Fibroblast of lung (primary cell): ENCODE results near the gene CWC27. TPM values are rescaled to one million over a fixed set of nuclear protein-coding genes. Genes with fewer than 3 reads are reported as not detected.

Source experiments
- DNase-seq, 2 donors: peaks; one replicate each; pipeline versions ENCODE4 v3.0.0 to v3.0.0-alpha.2; 2010; ENCODE audit warnings: low read depth in 2 of 2
- H2AFZ ChIP-seq: 2 replicates; pipeline ENCODE4 v1.5.1; 2012; ENCODE audit warnings: low read length, control low read depth, inconsistent platforms
- H3K27ac ChIP-seq: 2 replicates; pipeline ENCODE4 v1.5.1; 2011; ENCODE audit warnings: low read length, control low read depth; ENCODE audit not compliant: insufficient read depth
- H3K27me3 ChIP-seq: 2 replicates; pipeline ENCODE4 v1.5.1; 2011; ENCODE audit warnings: mild to moderate bottlenecking, low read length; ENCODE audit not compliant: control insufficient read depth, insufficient read depth
- H3K36me3 ChIP-seq: 2 replicates; pipeline ENCODE4 v1.5.1; 2011; ENCODE audit warnings: low read length; ENCODE audit not compliant: control insufficient read depth, insufficient read depth
- H3K4me1 ChIP-seq: 2 replicates; pipeline ENCODE4 v1.5.1; 2011; ENCODE audit warnings: low read length; ENCODE audit not compliant: control insufficient read depth, insufficient read depth; ENCODE audit errors: extremely low read depth
- H3K4me2 ChIP-seq: 2 replicates; pipeline ENCODE4 v1.5.1; 2011; ENCODE audit warnings: low read length, control low read depth; ENCODE audit not compliant: insufficient read depth; ENCODE audit errors: extremely low read depth
- H3K4me3 ChIP-seq, 4 experiments: fragments of 200-600 bp in 1 of 4; sonication (generic) in 1 of 4; replicated peaks in 1 of 4; 2 replicates each; pipeline ENCODE4 v1.5.1; 2011 to 2016; ENCODE audit warnings: low read length in 4 of 4, low read depth in 3 of 4, mild to moderate bottlenecking in 3 of 4, control low read depth in 2 of 4, inconsistent platforms in 1 of 4, mixed read lengths in 1 of 4; ENCODE audit not compliant: insufficient read depth in 1 of 4; ENCODE audit errors: control extremely low read depth in 1 of 4
- H3K79me2 ChIP-seq: 2 replicates; pipeline ENCODE4 v1.5.1; 2012; ENCODE audit warnings: mild to moderate bottlenecking, low read length, inconsistent platforms; ENCODE audit not compliant: control insufficient read depth, insufficient read depth
- H3K9ac ChIP-seq: 2 replicates; pipeline ENCODE4 v1.5.1; 2011; ENCODE audit warnings: mild to moderate bottlenecking, low read length, control low read depth; ENCODE audit not compliant: insufficient read depth
- H3K9me3 ChIP-seq: 2 replicates; pipeline ENCODE4 v1.5.1; 2012; ENCODE audit warnings: low read depth, low read length; ENCODE audit not compliant: control insufficient read depth, insufficient read depth
- H4K20me1 ChIP-seq: 2 replicates; pipeline ENCODE4 v1.5.1; 2011; ENCODE audit warnings: low read length; ENCODE audit not compliant: control insufficient read depth, insufficient read depth; ENCODE audit errors: extremely low read depth
- CTCF ChIP-seq, 2 donors: IDR thresholded peaks in 1 of 2; conservative IDR thresholded peaks in 1 of 2; 1 replicate in 1 of 2; 2 replicates in 1 of 2; pipeline ENCODE4 v1.5.1; 2011 to 2012; ENCODE audit warnings: low read length in 2 of 2, control low read depth in 1 of 2, inconsistent platforms in 1 of 2, low read depth in 1 of 2, mild to moderate bottlenecking in 1 of 2
- EZH2 ChIP-seq: IDR thresholded peaks from 2 replicates; pipeline ENCODE4 v1.5.1; 2012; ENCODE audit warnings: low read length, control low read depth, mild to moderate bottlenecking; ENCODE audit errors: missing control alignments
- polyA plus RNA-seq, 2 donors: library from polyadenylated mRNA; depleted of rRNA in 1 of 2; stranded (reverse) in 1 of 2; unstranded in 1 of 2; fragments of >200 nt; gene quantifications; 2 replicates each; pipeline ENCODE4 v1.2.1, GENCODE V29; 2011 to 2012; ENCODE audit warnings: missing spikeins in 1 of 2
- total RNA-seq: library from RNA; depleted of rRNA; stranded (reverse); fragments of >200 nt; gene quantifications from 2 replicates; pipeline ENCODE4 v1.2.1, GENCODE V29; 2014

Gene CWC27
- total and polyA plus RNA-seq, 2 donors (not counting 1 experiment from before 2014, with no cell fraction given) = 17.3 to 37.5 TPM

- no peak overlapping the region for H3K4me2 ChIP-seq
- H3K4me1 ChIP-seq = no peaks in the 10 kb centered on the region
- no peaks in the 10 kb centered on the region for H3K79me2 ChIP-seq
- DNase-seq = no peak
- no peaks in the 10 kb centered on the region for H3K36me3 ChIP-seq
- H3K4me3 ChIP-seq = no peak overlapping the region
- H2AFZ ChIP-seq = no peak overlapping the region
- TF ChIP-seq CTCF (conservative IDR thresholded peaks at IDR 0.05 in 1 of 2, IDR thresholded peaks at IDR 0.05 in 1 of 2; ENCODE audit: low read depth in 1 of 2, low read length in 2 of 2) (no peak), EZH2 (no peak)
- H4K20me1 ChIP-seq = no peaks in the 10 kb centered on the region
- H3K9me3 ChIP-seq = no peaks in the 10 kb centered on the region
- H3K9ac ChIP-seq = no peak overlapping the region
- no peak overlapping the region for H3K27ac ChIP-seq
- no peaks in the 10 kb centered on the region for H3K27me3 ChIP-seq
Measured at GRCh38 chr5:64792469-64792868, 23.7 kb downstream of the CWC27 start.

GRCh38 chr5:64794053-64794770 is 25.5 kb downstream of the CWC27 start:
- H2AFZ ChIP-seq = no peak overlapping the region
- TF ChIP-seq EZH2 (no peak), CTCF (conservative IDR thresholded peaks at IDR 0.05 in 1 of 2, IDR thresholded peaks at IDR 0.05 in 1 of 2; ENCODE audit: low read depth in 1 of 2, low read length in 2 of 2) (no peak)
- DNase-seq = no peak
- H3K27me3 ChIP-seq = no peaks in the 10 kb centered on the region
- no peaks in the 10 kb centered on the region for H3K9me3 ChIP-seq
- H3K4me2 ChIP-seq = no peak overlapping the region
- no peaks in the 10 kb centered on the region for H3K4me1 ChIP-seq
- no peak overlapping the region for H3K27ac ChIP-seq
- no peak overlapping the region for H3K4me3 ChIP-seq
- H4K20me1 ChIP-seq = no peaks in the 10 kb centered on the region
- H3K36me3 ChIP-seq = no peaks in the 10 kb centered on the region
- H3K9ac ChIP-seq = no peak overlapping the region
- H3K79me2 ChIP-seq = no peaks in the 10 kb centered on the region

GRCh38 chr5:64796301-64796700 is 27.6 kb downstream of the CWC27 start:
- Histone ChIP-seq H3K79me2 (no peaks in the 10 kb centered on the region), H3K4me2 (no peak overlapping the region)
- no peak for DNase-seq

More at GRCh38 chr5:64796301-64796700, 27.6 kb downstream of the CWC27 start:
- H3K36me3 ChIP-seq = no peaks in the 10 kb centered on the region
- H3K4me1 ChIP-seq = no peaks in the 10 kb centered on the region
- no peaks in the 10 kb centered on the region for H3K9me3 ChIP-seq
- no peaks in the 10 kb centered on the region for H3K27me3 ChIP-seq
- TF ChIP-seq CTCF (conservative IDR thresholded peaks at IDR 0.05 in 1 of 2, IDR thresholded peaks at IDR 0.05 in 1 of 2; ENCODE audit: low read depth in 1 of 2, low read length in 2 of 2) (no peak), EZH2 (no peak)
- H3K27ac ChIP-seq = no peak overlapping the region
- H4K20me1 ChIP-seq = no peaks in the 10 kb centered on the region
- H3K9ac ChIP-seq = no peak overlapping the region
- no peak overlapping the region for H3K4me3 ChIP-seq
- no peak overlapping the region for H2AFZ ChIP-seq
